ENCODE results near the gene MTHFSD. TPM values are rescaled to one million over a fixed set of nuclear protein-coding genes. Genes with fewer than 3 reads are reported as not detected.
"Not testable (repeated sequence)": the region's sequence is repeated elsewhere in the genome, so short reads cannot be mapped to it uniquely, and the experiment has no call there.

The MTHFSD gene
- polyA plus RNA-seq (ENCODE audit: insufficient read length in 3 of 3): 10 to 100 TPM; 24.5 to 32.6 (median 32.4) TPM
- long read RNA-seq, donor 1, transcript MTHFSD-219 (1 exons, 3,623 nt): major isoform, 16 of 21 reads
- long read RNA-seq, donor 1, partial matches to known transcripts: 0 of 21 reads
- long read RNA-seq, donor 1, other reads (novel, unspliced or antisense): 0 of 21 reads
- long read RNA-seq, donor 2, transcript MTHFSD-219 (1 exons, 3,623 nt): major isoform, 18 of 24 reads
- long read RNA-seq, donor 2, partial matches to known transcripts: 0 of 24 reads
- long read RNA-seq, donor 2, other reads (novel, unspliced or antisense): 0 of 24 reads
- long read RNA-seq, donor 3, transcript MTHFSD-219 (1 exons, 3,623 nt): major isoform, 21 of 23 reads
- long read RNA-seq, donor 3, partial matches to known transcripts: 0 of 23 reads
- long read RNA-seq, donor 3, other reads (novel, unspliced or antisense): 0 of 23 reads
- long read RNA-seq, donor 4, transcript MTHFSD-219 (1 exons, 3,623 nt): major isoform, 27 of 33 reads
- long read RNA-seq, donor 4, partial matches to known transcripts: 0 of 33 reads
- long read RNA-seq, donor 4, other reads (novel, unspliced or antisense): 0 of 33 reads
- long read RNA-seq, donor 5, partial matches to known transcripts: 0 of 6 reads
- long read RNA-seq, donor 5, other reads (novel, unspliced or antisense): 0 of 6 reads
- long read RNA-seq, donor 6, transcript MTHFSD-219 (1 exons, 3,623 nt): major isoform, 13 of 19 reads
- long read RNA-seq, donor 6, partial matches to known transcripts: 0 of 19 reads
- long read RNA-seq, donor 6, other reads (novel, unspliced or antisense): 0 of 19 reads
- long read RNA-seq, donor 7, transcript MTHFSD-219 (1 exons, 3,623 nt): major isoform, 17 of 21 reads
- long read RNA-seq, donor 7, partial matches to known transcripts: 0 of 21 reads
- long read RNA-seq, donor 7, other reads (novel, unspliced or antisense): 0 of 21 reads
- long read RNA-seq, donor 8, transcript MTHFSD-219 (1 exons, 3,623 nt): major isoform, 8 of 10 reads
- long read RNA-seq, donor 8, partial matches to known transcripts: 0 of 10 reads
- long read RNA-seq, donor 8, other reads (novel, unspliced or antisense): 0 of 10 reads
- long read RNA-seq, donor 9, transcript MTHFSD-219 (1 exons, 3,623 nt): major isoform, 24 of 26 reads
- long read RNA-seq, donor 9, partial matches to known transcripts: 0 of 26 reads
- long read RNA-seq, donor 9, other reads (novel, unspliced or antisense): 0 of 26 reads
- long read RNA-seq, donor 10, transcript MTHFSD-219 (1 exons, 3,623 nt): major isoform, 31 of 33 reads
- long read RNA-seq, donor 10, partial matches to known transcripts: 0 of 33 reads
- long read RNA-seq, donor 10, other reads (novel, unspliced or antisense): 0 of 33 reads
- long read RNA-seq, donor 11, transcript MTHFSD-219 (1 exons, 3,623 nt): major isoform, 17 of 18 reads
- long read RNA-seq, donor 11, partial matches to known transcripts: 0 of 18 reads
- long read RNA-seq, donor 11, other reads (novel, unspliced or antisense): 0 of 18 reads
- long read RNA-seq, donor 12, transcript MTHFSD-219 (1 exons, 3,623 nt): major isoform, 25 of 32 reads
- long read RNA-seq, donor 12, partial matches to known transcripts: 0 of 32 reads
- long read RNA-seq, donor 12, other reads (novel, unspliced or antisense): 0 of 32 reads
- long read RNA-seq, donor 13, transcript MTHFSD-219 (1 exons, 3,623 nt): major isoform, 15 of 18 reads
- long read RNA-seq, donor 13, partial matches to known transcripts: 0 of 18 reads
- long read RNA-seq, donor 13, other reads (novel, unspliced or antisense): 0 of 18 reads
- long read RNA-seq, donor 14: 0 reads
- long read RNA-seq, donor 15: 0 reads
- long read RNA-seq, donor 16, transcript MTHFSD-219 (1 exons, 3,623 nt): major isoform, 26 of 28 reads
- long read RNA-seq, donor 16, partial matches to known transcripts: 0 of 28 reads
- long read RNA-seq, donor 16, other reads (novel, unspliced or antisense): 0 of 28 reads

GRCh38 chr16:86554917-86555703 lies at the start of gene MTHFSD:
MTHFSD (minus strand) TSS chr16:86555235; CDS start chr16:86555184, 51 bp downstream.
- DNase-seq: peak; percentile 93

GRCh38 chr16:86604436-86605193 lies 49.6 kb upstream of the MTHFSD start:
- DNase-seq: no peak

GRCh38 chr16:86602521-86602920 lies 47.5 kb upstream of the MTHFSD start:
- no peak for DNase-seq

GRCh38 chr16:86601356-86601755 lies 46.3 kb upstream of the MTHFSD start:
- DNase-seq: no peak

- no peak for DNase-seq
Observed at GRCh38 chr16:86598607-86599565, 43.9 kb upstream of the MTHFSD start.

- DNase-seq: no peak
Observed at GRCh38 chr16:86597880-86598606, 43.0 kb upstream of the MTHFSD start.

GRCh38 chr16:86597126-86597879 lies 42.3 kb upstream of the MTHFSD start:
- no peak for DNase-seq

GRCh38 chr16:86595983-86596605 lies 41.1 kb upstream of the MTHFSD start:
- DNase-seq: no peak

GRCh38 chr16:86594721-86595120 lies 39.7 kb upstream of the MTHFSD start:
- peak; percentile 77 for DNase-seq

GRCh38 chr16:86593913-86594620 lies 39.0 kb upstream of the MTHFSD start:
- no peak for DNase-seq

- no peak for DNase-seq
Observed at GRCh38 chr16:86591270-86591669, 36.2 kb upstream of the MTHFSD start.

GRCh38 chr16:86590501-86591144 lies 35.6 kb upstream of the MTHFSD start:
- no peak for DNase-seq

GRCh38 chr16:86587955-86588354 lies 32.9 kb upstream of the MTHFSD start:
- DNase-seq: not testable (repeated sequence)

GRCh38 chr16:86587487-86587886 lies 32.5 kb upstream of the MTHFSD start:
- no peak for DNase-seq
